A549 (cell line): ENCODE data around the gene ACVRL1. TPM values are rescaled to one million over a fixed set of nuclear protein-coding genes. Genes with fewer than 3 reads are reported as not detected.

ENCODE experiments used
- ATAC-seq, 2 experiments: fragments of 200-7000 bp in 1 of 2; fragments of >200 bp in 1 of 2; cut with Nextera tagmentation in 1 of 2; cut with Tn5 transposase in 1 of 2; 3 replicates each; pipeline versions ENCODE4 v1.8.0 to v1.9.1; 2018 to 2020; ENCODE audit warnings: mild to moderate bottlenecking in 1 of 2, moderate library complexity in 1 of 2
- CTCF ChIA-PET: fragments of 300-600 bp; sonication (Branson Sonifier 250); formaldehyde crosslinking; extraction: SDS; loops from one replicate; lab custom pipeline; 2021; ENCODE audit warnings: antibody characterized with exemption, inconsistent platforms; lab: Yijun Ruan, JAX
- POLR2A ChIA-PET: fragments of 350-600 bp; formaldehyde crosslinking; extraction: SDS; loops from one replicate; lab custom pipeline; 2021; ENCODE audit warnings: antibody characterized with exemption, inconsistent platforms; lab: Yijun Ruan, JAX
- DNase-seq, 2 experiments: peaks; one replicate each; pipeline versions ENCODE4 v3.0.0 to v3.0.0-alpha.2; 2011 to 2016; ENCODE audit warnings: low read depth in 1 of 2, low spot score in 1 of 2
- FAIRE-seq: peaks from 2 replicates; lab custom pipeline; 2011; peaks lifted over from hg19 to GRCh38; lab: Jason Lieb, UNC
- H3K27ac ChIP-seq, 2 experiments: fragments of >200 bp; sonication (Bioruptor Twin); formaldehyde crosslinking; 3 replicates each; pipeline ENCODE4 v1.5.1; 2016 to 2017
- H3K4me1 ChIP-seq: fragments of >200 bp; sonication (Bioruptor Twin); formaldehyde crosslinking; 3 replicates; pipeline ENCODE4 v1.6.1; 2016
- H3K4me2 ChIP-seq: fragments of >200 bp; sonication (Bioruptor Twin); formaldehyde crosslinking; 3 replicates; pipeline ENCODE4 v1.6.1; 2016
- H3K4me3 ChIP-seq: fragments of >200 bp; sonication (Bioruptor Twin); formaldehyde crosslinking; 3 replicates; pipeline ENCODE4 v1.5.1; 2016
- H3K9me3 ChIP-seq: fragments of >200 bp; sonication (Bioruptor Twin); formaldehyde crosslinking; 3 replicates; pipeline ENCODE4 v1.6.1; 2016
- CBX8 ChIP-seq: fragments of 200-600 bp; sonication (generic); IDR thresholded peaks from 2 replicates; pipeline ENCODE4 v1.6.1; 2016
- CEBPB ChIP-seq, 2 experiments: fragments of >200 bp in 1 of 2; sonication (Bioruptor Twin) in 1 of 2; formaldehyde crosslinking in 1 of 2; IDR thresholded peaks; 2 replicates each; pipeline ENCODE4 v1.6.1; 2012 to 2016
- CHD4 ChIP-seq: fragments of 200-600 bp; sonication (generic); IDR thresholded peaks from 2 replicates; pipeline ENCODE4 v1.6.1; 2016; ENCODE audit warnings: antibody characterized with exemption, mild to moderate bottlenecking, borderline replicate concordance
- CTCF ChIP-seq: fragments of >200 bp; sonication (Bioruptor Twin); formaldehyde crosslinking; IDR thresholded peaks from 3 replicates; pipeline ENCODE4 v1.5.1; 2016
- ESRRA ChIP-seq: fragments of 150-350 bp; IDR thresholded peaks from 2 replicates; pipeline ENCODE4 v1.6.1; 2014; ENCODE audit warnings: mild to moderate bottlenecking, low read length, borderline replicate concordance
- NPAS2 ChIP-seq: fragments of 250-450 bp; sonication (Bioruptor Pico); IDR thresholded peaks from 2 replicates; pipeline ENCODE4 v1.8.0; 2022; ENCODE audit warnings: mild to moderate bottlenecking, moderate library complexity, borderline replicate concordance
- NR3C1 ChIP-seq: fragments of >200 bp; sonication (Bioruptor Twin); formaldehyde crosslinking; IDR thresholded peaks from 3 replicates; pipeline ENCODE4 v1.6.1; 2017
- RAD21 ChIP-seq, 2 experiments: fragments of >200 bp in 1 of 2; sonication (Bioruptor Twin) in 1 of 2; formaldehyde crosslinking in 1 of 2; IDR thresholded peaks in 1 of 2; conservative IDR thresholded peaks in 1 of 2; 2 replicates in 1 of 2; 3 replicates in 1 of 2; pipeline ENCODE4 v1.6.1; 2012 to 2018; ENCODE audit warnings: inconsistent platforms in 1 of 2
- RCOR1 ChIP-seq: fragments of 150-350 bp; IDR thresholded peaks from 2 replicates; pipeline ENCODE4 v1.6.1; 2014; ENCODE audit warnings: antibody characterized with exemption, low read length, low read depth
- SMC3 ChIP-seq: fragments of >200 bp; sonication (Bioruptor Twin); formaldehyde crosslinking; IDR thresholded peaks from 3 replicates; pipeline ENCODE4 v1.6.1; 2018; ENCODE audit warnings: inconsistent platforms
- SREBF2 ChIP-seq: fragments of 450-650 bp; IDR thresholded peaks from 2 replicates; pipeline ENCODE4 v1.6.1; 2014; ENCODE audit warnings: mild to moderate bottlenecking, moderate library complexity
- USF2 ChIP-seq: fragments of 450-650 bp; IDR thresholded peaks from 2 replicates; pipeline ENCODE4 v1.6.1; 2014; ENCODE audit warnings: antibody characterized with exemption
- ZFP36 ChIP-seq: fragments of 450-650 bp; IDR thresholded peaks from 2 replicates; pipeline ENCODE4 v1.6.1; 2014; ENCODE audit warnings: borderline replicate concordance; ENCODE audit not compliant: partially characterized antibody
- ZSCAN20 ChIP-seq: fragments of 250-450 bp; sonication (Bioruptor Pico); IDR thresholded peaks from 2 replicates; pipeline ENCODE4 v1.8.0; 2022; ENCODE audit warnings: mild to moderate bottlenecking, moderate library complexity
- WGBS: methylation state at CpG from one replicate; pipeline ENCODE4 v1.1.6; 2017; ENCODE audit errors: missing lambda C conversion rate; 5-methylcytosine and 5-hydroxymethylcytosine counted together
- polyA plus RNA-seq, 4 experiments: library from polyadenylated mRNA; depleted of rRNA in 3 of 4; stranded (reverse); fragments of >200 nt; fragmentation: RNase III in 1 of 4; extraction: RNeasy Plus Mini Kit Qiagen cat#74134 plus additional on column Dnase treatment in 1 of 4; gene quantifications; 2 replicates in 3 of 4; 3 replicates in 1 of 4; pipeline ENCODE4 v1.2.3, GENCODE V29; 2011 to 2017

ACVRL1 gene
- polyA plus RNA-seq, 2 of the 4 experiments (the other 2 are of a cell fraction) = 0.03 TPM; not detected in 1

GRCh38 chr12:51954561-51955361 is 47.5 kb downstream of the ACVRL1 start:
- peak in 1 of 2 experiments; percentile 38 for DNase-seq
- H3K4me2 ChIP-seq = peak overlapping the region; percentile 89
- 47% methylated on average over 7 of the region's 7 CpGs for WGBS

GRCh38 chr12:51955702-51956101 is 48.4 kb downstream of the ACVRL1 start:
- Histone ChIP-seq H3K4me3 (no peak overlapping the region), H3K27ac (no peak overlapping the region), H3K4me1 (peaks cover 33% of the 10 kb centered on the region), H3K4me2 (no peak overlapping the region; the same call in 2 of the 3 replicates), H3K9me3 (0 out of 3 replicates have a peak, but pooled peaks cover 2% of the 10 kb centered on the region)
- no peak for FAIRE-seq
- CTCF ChIA-PET = interaction anchor here (1.4 to 2.1 kb wide), 4 partner anchors 15 to 70 kb away, joined by 3 to 9 read pairs (median 5); no protein-coding TSS in a partner anchor
- POLR2A ChIA-PET = no interaction called here
- no peak for DNase-seq
- 92% methylated on average over 1 of the region's 1 CpG for WGBS
- no peak for ATAC-seq
- TF ChIP-seq SREBF2 = no peak
- TF ChIP-seq NPAS2 (CRISPR knock-in tag) = no peak
- no peak for TF ChIP-seq ZFP36
- no peak for TF ChIP-seq ESRRA
- TF ChIP-seq CTCF = no peak

More at GRCh38 chr12:51954561-51955361, 47.5 kb downstream of the ACVRL1 start:
- FAIRE-seq = no peak
- H3K27ac ChIP-seq = 0 out of 6 replicates have a peak overlapping the region, but pooled peaks of 1 of the 2 experiments have one; percentile 37
- POLR2A ChIA-PET = no interaction called here
- H3K9me3 ChIP-seq = 0 out of 3 replicates have a peak, but pooled peaks cover 2% of the 10 kb centered on the region
- peaks cover 33% of the 10 kb centered on the region for H3K4me1 ChIP-seq
- no peak for ATAC-seq
- H3K4me3 ChIP-seq = no peak overlapping the region
- CTCF ChIA-PET = interaction anchor here (1.1 to 2.1 kb wide), 4 partner anchors 16 to 71 kb away, joined by 4 to 9 read pairs (median 5); no protein-coding TSS in a partner anchor
- TF ChIP-seq SREBF2 (no peak), CEBPB (IDR thresholded peaks at IDR 0.05) (peak; percentile 78 to 91)

GRCh38 chr12:51958542-51958941 is 51.2 kb downstream of the ACVRL1 start:
- POLR2A ChIA-PET = no interaction called here
- FAIRE-seq (no peak), DNase-seq (no peak), ATAC-seq (no peak)
- Histone ChIP-seq H3K9me3 (0 out of 3 replicates have a peak, but pooled peaks cover 2% of the 10 kb centered on the region), H3K4me3 (no peak overlapping the region), H3K27ac (no peak overlapping the region), H3K4me2 (no peak overlapping the region), H3K4me1 (peaks cover 31% of the 10 kb centered on the region)
- 91% methylated on average over 13 of the region's 13 CpGs for WGBS
- TF ChIP-seq USF2 (no peak), CHD4 (no peak), RCOR1 (no peak), SMC3 (no peak), ZSCAN20 (CRISPR knock-in tag) (no peak), RAD21 (conservative IDR thresholded peaks at IDR 0.05 in 1 of 2, IDR thresholded peaks at IDR 0.05 in 1 of 2) (no peak), NR3C1 (no peak)
- CTCF ChIA-PET = interaction anchor here (0.6 to 2.2 kb wide), 4 partner anchors 12 to 46 kb away, joined by 4 to 6 read pairs (median 4); no protein-coding TSS in a partner anchor

- TF ChIP-seq CBX8 (no peak), RCOR1 (no peak)
- TF ChIP-seq, all 56 proteins: peak for 0
- CTCF ChIA-PET = interaction anchor here (0.6 to 2.2 kb wide), 5 partner anchors 12 to 158 kb away, joined by 3 to 6 read pairs (median 4); no protein-coding TSS in a partner anchor
- DNase-seq (no peak), ATAC-seq (no peak), FAIRE-seq (no peak)
- H3K27ac ChIP-seq = no peak overlapping the region
- H3K4me3 ChIP-seq = no peak overlapping the region
- POLR2A ChIA-PET = no interaction called here
- peaks cover 24% of the 10 kb centered on the region for H3K4me1 ChIP-seq
- WGBS = 84% methylated on average over 3 of the region's 3 CpGs
- H3K4me2 ChIP-seq = no peak overlapping the region
- H3K9me3 ChIP-seq = 0 out of 3 replicates have a peak, but pooled peaks cover 2% of the 10 kb centered on the region
Observed at GRCh38 chr12:51959211-51959610, 51.9 kb downstream of the ACVRL1 start.
